ENCODE results near the gene OVCA2.
"Not testable (repeated sequence)": the region's sequence is repeated elsewhere in the genome, so short reads cannot be mapped to it uniquely, and the experiment has no call there.

The OVCA2 gene

GRCh38 chr17:2041561-2042389, at the start of gene OVCA2:
TSS of gene OVCA2 (plus strand) at chr17:2042022. CDS start at chr17:2042048, 26 bp downstream.
- DNase-seq (ENCODE audit: low read depth) = peak; percentile 97

DNA sequence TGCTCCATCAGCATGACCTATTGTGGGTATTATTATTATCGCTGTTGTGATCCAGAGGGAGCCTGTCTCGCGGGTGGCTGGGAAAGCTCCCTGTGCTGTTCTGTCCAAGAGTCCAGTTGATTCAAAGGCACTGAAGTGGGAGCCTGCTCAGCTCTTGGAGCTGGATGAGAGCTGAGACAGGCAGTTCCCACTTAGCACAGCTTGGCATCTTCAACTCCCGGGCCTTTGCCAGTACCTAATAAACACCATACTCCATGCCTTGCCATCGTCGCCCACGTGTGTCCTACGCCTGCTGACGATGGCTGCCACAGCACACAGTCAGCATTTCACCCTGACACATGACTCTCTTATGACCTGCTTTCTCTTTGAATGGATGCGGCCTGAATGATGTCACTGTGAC, 49.3 kb upstream of the OVCA2 start:
- no peak for DNase-seq (ENCODE audit: low read depth)

DNA sequence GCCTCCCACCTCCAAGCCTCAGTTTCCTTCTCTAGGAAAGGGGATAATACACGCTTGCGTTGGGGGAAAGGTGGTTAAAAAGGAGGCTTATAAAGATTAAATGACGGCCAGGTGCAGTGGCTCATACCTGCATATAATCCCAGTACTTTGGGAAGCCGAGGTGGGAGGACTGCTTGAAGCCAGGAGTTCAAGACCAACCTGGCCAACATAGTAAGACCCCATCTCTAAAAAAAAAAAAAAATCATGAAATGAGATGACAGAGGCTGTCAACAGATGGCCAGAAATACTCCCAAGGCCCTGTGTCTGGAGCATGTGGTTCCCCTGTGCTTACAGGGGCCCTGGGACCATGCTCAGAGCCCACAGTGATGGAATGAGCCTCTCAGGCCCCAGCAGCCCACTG, 47.1 kb upstream of the OVCA2 start:
- DNase-seq (ENCODE audit: low read depth) = no peak

GRCh38 chr17:1995321-1995892, 46.4 kb upstream of the OVCA2 start:
- no peak for DNase-seq (ENCODE audit: low read depth)

- no peak for DNase-seq (ENCODE audit: low read depth)
Observed at GRCh38 chr17:1995907-1996799, 45.7 kb upstream of the OVCA2 start.

DNA sequence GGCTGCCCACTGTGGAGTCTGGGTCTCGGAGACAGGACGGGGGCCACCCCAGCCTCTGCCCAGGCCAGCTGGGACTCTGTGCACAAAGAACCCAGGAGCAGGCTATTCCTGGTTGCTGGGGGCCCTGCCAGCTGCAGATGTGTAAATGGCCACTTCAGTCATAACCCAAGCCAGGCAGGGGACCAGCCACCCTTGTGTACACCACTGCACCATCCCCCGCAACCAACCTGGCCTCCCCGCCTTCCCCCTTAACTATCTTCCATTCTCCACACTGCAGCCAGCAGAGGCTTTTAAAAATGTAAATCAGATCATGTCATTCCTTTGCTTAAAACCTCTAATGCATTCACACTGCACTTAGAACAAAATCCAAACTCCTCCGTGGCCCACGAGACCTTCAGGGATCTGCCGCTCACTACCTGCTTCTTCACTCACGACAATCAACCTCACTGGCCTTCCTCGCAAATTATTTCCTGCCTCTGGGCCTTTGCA, 45.0 kb upstream of the OVCA2 start:
- no peak for DNase-seq (ENCODE audit: low read depth)

GRCh38 chr17:1997289-1997926, 44.4 kb upstream of the OVCA2 start:
- DNase-seq (ENCODE audit: low read depth) = no peak

DNA sequence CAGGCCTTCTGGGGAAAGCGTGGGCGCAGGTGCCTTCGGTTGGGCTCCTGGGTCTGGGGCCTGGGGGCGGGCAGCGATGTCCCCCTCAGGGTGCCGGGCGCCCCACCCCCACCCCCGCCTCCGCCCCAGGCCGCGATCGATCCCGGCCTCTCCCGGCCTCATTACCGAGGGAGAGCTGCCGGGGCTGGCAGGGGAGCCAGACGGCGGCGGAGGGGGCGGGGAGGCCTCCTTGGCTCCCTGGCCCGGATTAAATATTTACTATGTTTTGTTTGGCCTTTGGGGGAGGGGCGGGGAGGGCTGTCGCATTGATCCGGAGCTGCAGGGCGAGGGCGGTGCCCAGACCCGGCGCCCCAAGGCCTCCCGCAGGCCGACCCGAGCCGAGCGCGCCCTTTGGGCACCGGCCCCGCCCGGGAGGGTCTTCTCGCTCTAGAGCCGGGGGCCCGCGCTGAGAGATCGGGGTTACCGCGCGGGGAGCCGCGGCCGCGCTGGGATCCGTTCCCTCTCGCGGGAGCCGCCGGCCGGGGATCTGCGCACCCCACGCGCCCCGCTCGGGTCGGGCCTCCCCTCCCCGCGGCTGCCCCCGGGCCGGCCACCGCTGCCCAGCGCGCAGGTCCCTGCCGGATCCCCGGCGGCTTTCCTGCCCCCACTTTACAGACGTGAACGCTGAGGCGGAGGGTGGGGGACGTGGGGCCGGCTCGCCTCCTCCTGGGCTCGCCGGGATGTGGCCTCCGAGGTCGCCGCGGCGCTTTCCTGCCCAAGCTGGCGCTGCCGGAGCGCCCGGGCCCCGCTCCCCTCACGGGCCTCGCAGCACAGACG, 43.7 kb upstream of the OVCA2 start:
- DNase-seq (ENCODE audit: low read depth) = no peak

DNA sequence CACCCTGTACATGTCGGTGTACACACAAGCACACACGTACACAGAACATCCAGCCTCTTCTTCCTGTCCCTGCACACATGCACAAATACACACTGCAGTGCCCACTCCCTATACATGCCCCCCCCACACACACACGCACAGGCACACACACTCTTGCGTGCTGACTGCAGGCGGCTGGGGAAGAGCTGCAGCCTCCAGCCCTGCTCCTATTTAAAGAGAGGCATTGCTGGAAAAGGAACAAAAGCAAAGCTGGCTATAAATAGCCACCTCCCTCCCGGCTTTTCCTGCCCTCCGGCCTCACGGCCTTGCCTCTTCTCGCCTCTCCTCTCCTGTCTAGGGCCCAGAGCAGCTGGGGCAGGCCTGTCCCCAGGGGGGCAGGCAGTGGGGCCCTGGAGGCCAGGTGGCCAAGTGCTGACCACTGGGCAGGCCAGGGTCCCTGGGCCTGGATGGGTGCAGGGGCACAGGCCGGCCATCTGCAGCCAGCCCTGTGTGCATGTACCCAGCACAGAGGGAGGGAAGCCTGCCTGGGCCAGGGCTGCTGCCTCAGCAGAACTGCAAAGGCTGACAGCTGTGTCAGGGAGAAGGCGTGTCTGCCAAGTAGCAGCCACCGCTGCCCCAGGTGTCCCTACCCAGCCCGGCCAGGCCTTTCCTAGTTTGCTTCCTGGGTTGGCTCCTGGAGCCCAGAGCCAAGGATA, 42.1 kb upstream of the OVCA2 start:
- DNase-seq (ENCODE audit: low read depth) = no peak

- no peak for DNase-seq (ENCODE audit: low read depth)
Observed at GRCh38 chr17:2002767-2003329, 39.0 kb upstream of the OVCA2 start.

DNA sequence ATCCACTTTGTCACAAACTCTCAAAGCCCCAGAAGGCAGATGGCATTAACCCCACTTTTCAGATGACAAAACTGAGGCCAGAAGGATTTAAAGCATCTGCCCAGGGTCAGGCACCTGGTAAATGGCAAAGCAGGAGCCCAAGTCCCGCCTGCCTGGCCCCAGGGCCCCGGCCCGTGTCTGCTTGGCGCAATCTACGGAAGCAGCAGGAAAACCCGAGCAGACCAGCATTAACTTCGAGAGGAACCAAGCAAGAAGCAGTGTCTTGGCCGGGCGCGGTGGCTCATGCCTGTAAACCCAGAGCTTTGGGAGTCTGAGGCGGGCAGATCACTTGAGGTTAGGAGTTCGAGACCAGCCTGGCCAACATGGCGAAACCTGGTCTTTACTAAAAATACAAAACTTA, 38.3 kb upstream of the OVCA2 start:
- no peak for DNase-seq (ENCODE audit: low read depth)

GRCh38 chr17:2004435-2004952, 37.3 kb upstream of the OVCA2 start:
- DNase-seq (ENCODE audit: low read depth) = no peak

DNA sequence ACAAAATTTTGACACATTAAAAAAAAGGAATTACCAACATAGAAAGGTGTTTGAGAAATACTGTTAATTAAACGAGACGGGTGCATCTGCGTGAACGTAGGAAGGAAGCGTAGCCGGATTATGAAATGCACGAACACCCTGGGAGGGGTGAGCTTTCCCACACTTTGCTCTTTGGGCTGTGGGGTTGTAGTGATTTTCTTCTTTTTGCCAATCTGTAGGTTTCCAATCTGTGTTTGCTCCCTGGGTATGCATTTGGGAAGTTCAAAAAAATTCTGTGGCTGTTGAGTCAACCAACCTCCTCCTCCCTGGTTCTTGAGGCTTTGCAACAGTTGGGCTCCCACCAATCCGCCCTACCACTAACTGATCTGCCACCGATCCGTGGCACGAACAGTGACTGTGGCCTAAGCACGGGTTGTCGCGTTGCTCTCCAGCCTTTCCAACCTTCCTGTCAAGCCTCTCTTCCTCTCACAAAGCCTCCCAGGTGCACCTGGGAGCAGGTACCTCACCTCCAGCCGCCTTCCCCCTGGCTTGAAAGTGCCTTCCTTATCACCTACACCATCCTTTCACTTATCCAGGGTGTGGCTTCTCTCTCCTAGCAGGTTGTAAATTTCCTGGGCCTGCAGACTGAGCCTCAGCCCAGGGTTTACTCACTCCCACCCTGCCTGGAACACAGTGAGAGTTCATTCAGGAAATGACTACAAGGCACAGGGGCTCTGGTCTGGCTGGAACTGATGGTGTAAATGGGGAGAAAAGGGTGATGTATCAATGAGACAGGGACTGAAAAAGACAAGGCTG, 33.3 kb upstream of the OVCA2 start:
- DNase-seq (ENCODE audit: low read depth) = no peak

DNA sequence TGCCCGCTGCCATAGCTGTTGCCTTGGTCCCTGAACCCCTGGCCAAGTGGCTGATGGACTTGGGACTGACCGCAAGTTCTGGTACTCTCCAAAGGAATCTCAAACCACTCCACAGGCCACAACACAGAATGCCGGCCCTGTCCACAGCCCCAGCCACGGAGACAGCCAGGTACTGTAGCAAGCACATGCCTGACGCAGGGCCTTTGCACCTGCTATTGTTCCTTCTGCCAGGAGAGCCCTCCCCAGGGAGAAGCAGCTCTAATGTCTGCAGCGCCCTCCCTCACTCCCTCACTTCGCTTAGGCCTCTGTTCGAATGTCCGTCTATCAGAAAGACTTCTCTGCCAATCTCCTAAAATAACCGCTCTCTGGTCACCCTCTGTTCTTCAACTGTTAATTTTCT, 32.1 kb upstream of the OVCA2 start:
- DNase-seq (ENCODE audit: low read depth) = no peak

DNA sequence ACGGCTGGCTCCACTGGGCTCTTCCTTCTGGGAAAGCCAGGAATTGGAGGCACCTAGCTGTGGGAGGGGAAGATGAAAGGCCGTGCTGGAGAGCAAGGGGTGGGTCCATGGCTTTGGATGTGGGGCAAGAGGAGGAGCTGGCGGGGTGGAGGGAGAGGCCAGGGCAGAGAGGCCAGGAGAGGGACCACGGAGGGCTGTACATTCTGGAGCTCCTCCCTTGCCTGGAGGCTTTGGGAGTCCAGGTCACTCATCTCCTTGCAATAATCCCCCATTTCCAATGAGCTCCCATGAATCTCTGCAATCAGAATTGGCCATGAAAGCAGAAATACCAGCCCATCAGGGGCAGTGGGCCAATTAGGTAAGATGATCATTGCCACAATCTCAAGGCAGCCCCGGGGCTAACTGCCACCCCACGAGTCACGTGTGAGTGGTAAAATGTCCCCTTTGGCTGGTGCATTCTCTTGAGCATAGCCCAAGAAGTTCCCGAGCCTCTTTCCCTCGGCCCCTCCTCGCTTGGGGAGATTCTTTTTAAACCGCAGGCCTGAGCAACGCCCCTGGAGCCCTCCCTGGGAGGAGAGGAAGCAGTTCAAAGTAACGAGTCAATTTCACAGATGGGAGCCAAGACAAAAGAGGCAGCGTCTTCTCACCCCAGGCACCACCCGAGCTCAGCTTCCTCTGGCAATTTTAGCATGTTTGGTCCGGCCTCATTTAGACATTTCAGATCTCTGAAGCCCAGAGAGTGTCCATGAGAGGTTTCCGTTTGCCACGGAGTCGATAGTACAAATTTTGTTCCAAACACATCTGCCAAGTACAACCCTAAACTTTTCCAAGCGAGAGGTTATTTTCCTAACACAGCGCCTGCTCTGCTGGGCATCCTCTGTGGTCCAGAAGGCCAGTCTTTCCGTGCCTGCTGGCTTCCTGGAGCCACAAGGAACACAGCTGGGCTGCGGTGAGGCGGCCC, 30.1 kb upstream of the OVCA2 start:
- no peak for DNase-seq (ENCODE audit: low read depth)

DNA sequence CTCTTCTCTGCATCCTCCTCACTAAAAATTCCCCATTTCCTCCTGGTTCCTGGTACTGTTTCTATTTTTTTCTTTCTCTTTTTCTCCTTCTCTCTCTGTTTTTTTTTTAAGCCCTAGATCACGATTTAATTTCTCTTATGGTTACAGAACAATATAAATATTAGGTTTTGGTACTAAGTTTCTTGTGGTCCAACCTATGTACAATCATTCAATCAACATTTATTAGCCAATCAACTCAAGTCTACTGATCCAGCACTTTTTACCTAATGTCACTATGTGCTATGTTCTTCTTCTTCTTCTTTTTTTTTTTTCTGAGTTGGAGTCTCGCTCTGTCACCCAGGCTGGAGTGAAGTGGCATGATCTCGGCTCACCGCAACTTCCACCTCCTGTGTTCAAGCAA, 29.3 kb upstream of the OVCA2 start:
- no peak for DNase-seq (ENCODE audit: low read depth)

GRCh38 chr17:2013220-2013993, 28.4 kb upstream of the OVCA2 start:
- DNase-seq (ENCODE audit: low read depth) = not testable (repeated sequence)

All from activated gamma-delta T cell treated with anti-CD3 and anti-CD28 coated beads, Interleukin-2, amount 50 U/mL, for 16 hours (primary cell).